GM10266 (cell line): ENCODE data around the gene DNAJA1.

Experiments used
- DNase-seq: peaks from one replicate; pipeline ENCODE4 v3.0.0; 2012; ENCODE audit errors: extremely low spot score
- TF ChIP-seq, protein P1 (sequence below): IDR thresholded peaks from 2 replicates; pipeline ENCODE4 v1.5.1; 2012; ENCODE audit warnings: mild to moderate bottlenecking, low read depth; ENCODE audit not compliant: control insufficient read depth, insufficient read depth; ENCODE audit errors: missing control alignments

The DNAJA1 gene

DNA sequence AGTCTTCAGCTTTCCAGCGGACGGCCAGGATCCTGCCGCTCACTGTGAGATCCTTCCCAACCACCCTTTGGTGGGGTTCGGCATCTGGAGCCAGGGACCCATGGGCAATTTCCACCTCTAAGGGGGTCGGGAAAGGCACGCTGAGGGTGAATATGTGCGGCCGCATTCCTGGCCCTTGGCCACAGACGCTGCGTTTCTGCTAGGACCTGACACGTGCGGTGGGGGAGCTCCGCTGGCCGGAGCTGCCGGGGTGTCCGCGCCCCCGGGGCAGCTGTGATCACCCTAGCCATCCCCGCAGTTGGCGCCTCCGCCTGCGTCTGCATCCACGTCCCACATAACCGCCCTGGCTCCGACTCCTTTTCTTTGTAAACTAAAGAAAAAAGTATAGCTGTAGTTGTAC, 5.3 kb upstream of the DNAJA1 start:
- DNase-seq, result no peak
- TF ChIP-seq, protein P1, sequence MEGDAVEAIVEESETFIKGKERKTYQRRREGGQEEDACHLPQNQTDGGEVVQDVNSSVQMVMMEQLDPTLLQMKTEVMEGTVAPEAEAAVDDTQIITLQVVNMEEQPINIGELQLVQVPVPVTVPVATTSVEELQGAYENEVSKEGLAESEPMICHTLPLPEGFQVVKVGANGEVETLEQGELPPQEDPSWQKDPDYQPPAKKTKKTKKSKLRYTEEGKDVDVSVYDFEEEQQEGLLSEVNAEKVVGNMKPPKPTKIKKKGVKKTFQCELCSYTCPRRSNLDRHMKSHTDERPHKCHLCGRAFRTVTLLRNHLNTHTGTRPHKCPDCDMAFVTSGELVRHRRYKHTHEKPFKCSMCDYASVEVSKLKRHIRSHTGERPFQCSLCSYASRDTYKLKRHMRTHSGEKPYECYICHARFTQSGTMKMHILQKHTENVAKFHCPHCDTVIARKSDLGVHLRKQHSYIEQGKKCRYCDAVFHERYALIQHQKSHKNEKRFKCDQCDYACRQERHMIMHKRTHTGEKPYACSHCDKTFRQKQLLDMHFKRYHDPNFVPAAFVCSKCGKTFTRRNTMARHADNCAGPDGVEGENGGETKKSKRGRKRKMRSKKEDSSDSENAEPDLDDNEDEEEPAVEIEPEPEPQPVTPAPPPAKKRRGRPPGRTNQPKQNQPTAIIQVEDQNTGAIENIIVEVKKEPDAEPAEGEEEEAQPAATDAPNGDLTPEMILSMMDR, result no peak

DNA sequence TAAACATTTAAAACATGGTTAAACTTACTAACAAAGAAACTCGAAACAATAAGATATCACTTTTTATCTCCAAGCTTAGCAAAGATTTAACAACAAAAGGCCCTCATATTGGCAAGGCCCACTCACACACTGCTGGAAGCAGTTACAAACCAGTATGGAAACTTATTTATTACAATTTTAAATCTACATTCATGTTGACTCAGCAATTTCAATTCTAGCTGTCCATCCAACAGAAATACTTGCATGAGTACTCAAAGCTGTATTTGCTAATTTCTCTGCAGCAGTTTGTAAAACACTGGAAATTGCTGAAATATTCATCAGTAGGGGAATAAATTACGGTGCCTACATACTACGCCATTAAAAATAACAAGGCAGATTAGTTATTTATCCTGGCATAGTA, 2.8 kb upstream of the DNAJA1 start:
- TF ChIP-seq, protein P1, result no peak
- no peak for DNase-seq

DNA sequence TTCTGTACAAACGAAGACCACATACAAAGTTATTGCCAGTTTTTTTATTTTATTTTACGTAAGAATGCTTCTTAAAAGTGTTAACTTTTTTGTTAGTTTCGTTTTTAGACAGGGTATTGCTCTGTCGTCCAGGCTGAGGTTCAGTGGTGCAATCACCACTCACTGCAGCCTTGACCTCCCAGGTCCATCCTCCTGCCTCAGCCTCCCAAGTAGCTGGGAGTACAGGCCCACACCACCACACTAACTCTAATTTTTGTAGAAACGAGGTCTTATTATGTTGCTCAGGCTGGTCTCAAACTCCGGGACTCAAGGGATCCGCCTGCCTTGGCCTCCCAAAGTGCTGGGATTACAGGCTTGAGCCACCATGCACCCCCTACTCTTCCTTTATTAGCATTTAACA, 2.3 kb upstream of the DNAJA1 start:
- TF ChIP-seq, protein P1, result no peak

DNA sequence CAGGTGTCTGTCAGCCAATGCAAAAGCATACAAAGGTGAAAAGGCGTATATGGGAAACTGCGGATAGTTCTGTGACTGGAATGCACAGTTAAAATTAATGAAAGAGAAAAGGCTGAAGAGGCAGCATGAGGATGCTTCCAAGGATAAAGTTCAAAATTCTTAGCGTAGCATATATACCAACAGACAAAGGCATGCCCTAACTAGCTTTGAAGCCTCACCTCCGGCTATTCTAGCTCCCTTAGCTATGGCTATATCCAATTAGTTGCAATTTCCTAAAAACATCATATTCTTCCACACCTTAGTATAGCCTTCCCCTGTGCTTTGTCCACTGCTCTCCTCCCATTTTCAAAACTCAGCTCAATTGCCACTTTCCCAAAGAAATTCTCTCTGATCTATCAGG, 1.4 kb upstream of the DNAJA1 start:
- TF ChIP-seq, protein P1, result no peak
- no peak for DNase-seq

More for the DNA sequence above, 2.3 kb upstream of the DNAJA1 start:
- no peak for DNase-seq

DNA sequence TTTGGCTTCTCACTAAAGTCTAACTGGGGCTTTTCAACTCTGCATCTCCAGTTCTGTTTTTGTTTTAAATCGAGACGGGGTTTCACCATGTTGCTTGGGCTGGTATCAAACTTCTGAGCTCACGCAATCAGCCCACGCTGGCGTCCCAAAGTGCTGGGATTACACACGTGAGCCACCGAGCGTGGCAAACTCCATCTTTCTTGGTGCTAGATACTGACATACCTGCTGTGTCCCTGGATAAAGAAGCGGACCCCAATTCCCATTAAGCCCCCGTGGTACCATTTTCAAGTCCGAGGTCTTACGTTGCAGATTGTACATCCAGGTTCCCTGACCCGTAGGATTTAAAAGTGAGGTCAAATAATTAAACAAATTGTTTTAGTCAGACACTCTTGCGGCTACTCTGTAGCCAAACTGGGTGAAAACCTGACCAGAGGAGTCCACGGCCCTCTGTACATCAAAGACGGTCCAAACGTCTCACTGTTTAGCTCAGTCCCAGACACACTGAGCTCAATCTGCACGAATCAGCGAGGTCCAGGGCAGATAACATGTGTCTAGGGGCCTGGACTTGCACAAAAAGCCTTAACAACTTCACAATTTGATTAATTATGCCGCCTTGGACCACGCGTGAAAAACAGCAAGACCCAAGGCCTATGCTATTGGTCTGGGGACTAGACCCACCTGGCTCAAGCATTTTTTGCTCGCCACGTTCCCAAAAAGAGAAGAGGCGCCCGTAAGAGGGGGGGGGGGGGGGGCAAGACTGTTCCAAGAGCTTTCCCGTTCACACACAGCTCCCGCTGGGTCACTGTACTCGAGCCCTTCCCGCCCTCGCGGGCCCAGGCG, 727 bp upstream of the DNAJA1 start:
- TF ChIP-seq, protein P1, result no peak
- no peak for DNase-seq

DNA sequence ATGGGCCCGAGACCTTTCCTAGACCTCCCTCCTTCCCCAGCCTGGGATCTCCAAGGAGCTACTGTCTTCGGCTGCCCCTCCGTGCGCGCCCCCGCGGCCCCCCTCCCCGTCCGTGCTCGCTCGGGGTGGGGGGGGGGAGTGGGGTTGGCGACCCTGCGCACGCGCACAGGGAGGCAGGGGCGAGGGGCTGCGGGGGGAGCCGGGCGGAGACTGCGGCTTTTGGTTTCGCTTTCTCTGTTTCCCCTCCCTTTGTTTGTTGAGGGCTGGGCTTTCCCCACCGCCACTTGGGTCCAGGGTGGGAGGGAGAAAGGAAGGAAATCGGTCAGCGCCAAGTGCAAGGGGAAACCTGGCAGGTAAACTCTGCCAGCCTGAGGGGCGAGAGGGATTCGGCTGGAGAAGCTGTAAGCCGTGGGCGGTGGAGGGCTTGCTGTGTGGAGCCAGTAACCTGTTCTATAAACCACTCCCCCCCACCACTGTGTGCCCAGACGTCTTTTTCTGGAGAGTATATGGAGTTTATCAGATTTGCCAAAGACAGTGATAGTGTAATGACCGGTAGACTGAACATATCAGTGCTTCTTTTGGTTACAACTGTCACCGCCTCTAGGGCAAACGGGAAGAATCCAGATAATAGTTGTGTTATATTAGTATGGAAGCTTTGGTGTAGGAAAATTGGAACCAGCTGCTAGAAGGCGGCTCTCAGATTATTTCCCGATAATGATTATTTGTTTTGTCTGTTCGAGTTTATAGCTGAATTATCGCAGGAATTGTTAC, 684 bp downstream of the DNAJA1 start:
- peak; percentile 84 for DNase-seq
- TF ChIP-seq, protein P1, result no peak
